Measurements from ENCODE around the gene ASPM. TPM values are rescaled to one million over a fixed set of nuclear protein-coding genes. Genes with fewer than 3 reads are reported as not detected.
A peak's percentile ranks its signal among the peaks of the same experiment; 100 is the strongest.

The ASPM gene
- total RNA-seq, 1 experiment from 2014 or later, result 29.9 TPM

GRCh38 chr1:197180252-197180878 lies 33.9 kb upstream of the ASPM start (continued):
- no peak for TF ChIP-seq SRF (IDR thresholded peaks at IDR 0.05; ENCODE audit: low read depth)
- TF ChIP-seq, protein P1, sequence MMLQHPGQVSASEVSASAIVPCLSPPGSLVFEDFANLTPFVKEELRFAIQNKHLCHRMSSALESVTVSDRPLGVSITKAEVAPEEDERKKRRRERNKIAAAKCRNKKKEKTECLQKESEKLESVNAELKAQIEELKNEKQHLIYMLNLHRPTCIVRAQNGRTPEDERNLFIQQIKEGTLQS (IDR thresholded peaks at IDR 0.05), result no peak

- peaks cover 0 to 6% of the 10 kb centered on the region in 2 experiments; a peak in 2 of 4 replicates for H3K4me1 ChIP-seq (ENCODE audit: control insufficient read depth in 1 of 2, insufficient read depth in 2 of 2, low read length in 2 of 2)
- no peak overlapping the region for H3K9ac ChIP-seq (ENCODE audit: low read length)
- no peaks in the 10 kb centered on the region for H3K27me3 ChIP-seq (ENCODE audit: insufficient read depth, low read length)
- no peaks in the 10 kb centered on the region for H3K79me2 ChIP-seq (ENCODE audit: insufficient read depth, low read length)
- H3K36me3 ChIP-seq (ENCODE audit: control insufficient read depth in 1 of 2, insufficient read depth in 2 of 2, low read length in 2 of 2), result peaks cover 3 to 14% of the 10 kb centered on the region in 2 experiments; a peak in 2 of 4 replicates
- H3K9me2 ChIP-seq (ENCODE audit: insufficient read depth), result no peaks in the 10 kb centered on the region
- DNase-seq (ENCODE audit: low read depth, low spot score), result no peak
- RAD21 ChIA-PET (ENCODE audit: low non-redundant PET in 1 of 2, low total read pairs in 2 of 2, uncharacterized antibody in 2 of 2, unreplicated experiment in 2 of 2), result no interaction called here
- BruUV-seq (replicated peaks), result no TSS peak
- no peaks in the 10 kb centered on the region for H4K20me1 ChIP-seq (ENCODE audit: insufficient read depth)
- H3K27ac ChIP-seq (ENCODE audit: low read depth, low read length), result no peak overlapping the region
- intact Hi-C loops (cut with micrococcal nuclease), result no loop called here
- CTCF ChIA-PET, result interaction anchor here (1.2 to 3.0 kb wide), 3 partner anchors 10 to 350 kb away, joined by 3 to 32 read pairs (median 5); no protein-coding TSS in a partner anchor
- TF ChIP-seq, protein P2, sequence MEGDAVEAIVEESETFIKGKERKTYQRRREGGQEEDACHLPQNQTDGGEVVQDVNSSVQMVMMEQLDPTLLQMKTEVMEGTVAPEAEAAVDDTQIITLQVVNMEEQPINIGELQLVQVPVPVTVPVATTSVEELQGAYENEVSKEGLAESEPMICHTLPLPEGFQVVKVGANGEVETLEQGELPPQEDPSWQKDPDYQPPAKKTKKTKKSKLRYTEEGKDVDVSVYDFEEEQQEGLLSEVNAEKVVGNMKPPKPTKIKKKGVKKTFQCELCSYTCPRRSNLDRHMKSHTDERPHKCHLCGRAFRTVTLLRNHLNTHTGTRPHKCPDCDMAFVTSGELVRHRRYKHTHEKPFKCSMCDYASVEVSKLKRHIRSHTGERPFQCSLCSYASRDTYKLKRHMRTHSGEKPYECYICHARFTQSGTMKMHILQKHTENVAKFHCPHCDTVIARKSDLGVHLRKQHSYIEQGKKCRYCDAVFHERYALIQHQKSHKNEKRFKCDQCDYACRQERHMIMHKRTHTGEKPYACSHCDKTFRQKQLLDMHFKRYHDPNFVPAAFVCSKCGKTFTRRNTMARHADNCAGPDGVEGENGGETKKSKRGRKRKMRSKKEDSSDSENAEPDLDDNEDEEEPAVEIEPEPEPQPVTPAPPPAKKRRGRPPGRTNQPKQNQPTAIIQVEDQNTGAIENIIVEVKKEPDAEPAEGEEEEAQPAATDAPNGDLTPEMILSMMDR (IDR thresholded peaks at IDR 0.05 in 2 of 3, conservative IDR thresholded peaks at IDR 0.05 in 1 of 3; ENCODE audit: borderline replicate concordance in 1 of 3, insufficient read depth in 1 of 3, low read depth in 2 of 3, low read length in 2 of 3), result 0 out of 6 replicates have a peak, but pooled peaks of 1 of the 3 experiments have one; percentile 10
- no peak for TF ChIP-seq FOSL1 (IDR thresholded peaks at IDR 0.05; ENCODE audit: low read depth)
- ATAC-seq, result peak; percentile 55
- H3K4me2 ChIP-seq (ENCODE audit: low read length), result no peak overlapping the region
- H2AFZ ChIP-seq (ENCODE audit: low read depth, low read length, poor library complexity, severe bottlenecking), result no peak overlapping the region
- no peak overlapping the region for H3K4me3 ChIP-seq (replicated peaks in 1 of 2; ENCODE audit: low read depth in 1 of 2, low read length in 2 of 2)
- POLR2A ChIA-PET, result no interaction called here
- H3K9me3 ChIP-seq (ENCODE audit: control insufficient read depth in 1 of 2, insufficient read depth in 1 of 2, low read depth in 1 of 2, low read length in 2 of 2), result no peaks in the 10 kb centered on the region
Measured at GRCh38 chr1:197178998-197179397, 32.5 kb upstream of the ASPM start.

Data from HCT116 (cell line).